A673 (cell line): ENCODE measurements around the gene NUP188. TPM values are rescaled to one million over a fixed set of nuclear protein-coding genes. Genes with fewer than 3 reads are reported as not detected.

Experiments
- BruUV-seq: library from RNA; stranded (reverse); fragments of 400-500 nt; replicated peaks from 2 replicates; lab custom pipeline; 2021; lab: Mats Ljungman, UMichigan
- CTCF ChIA-PET: fragments of 300-600 bp; sonication (Branson Sonifier 250); formaldehyde crosslinking; loops from one replicate; lab custom pipeline; 2022; ENCODE audit warnings: antibody characterized with exemption; lab: Charles Lee
- POLR2A ChIA-PET: fragments of 300-600 bp; sonication (Branson Sonifier 250); formaldehyde crosslinking; loops from one replicate; lab custom pipeline; 2022; ENCODE audit warnings: antibody characterized with exemption; ENCODE audit not compliant: low non-redundant PET; lab: Charles Lee
- DNase-seq: peaks from one replicate; pipeline ENCODE4 v3.0.0-alpha.2; 2015; ENCODE audit warnings: low spot score
- H3K27ac ChIP-seq: fragments of 200-600 bp; sonication (generic); 2 replicates; pipeline ENCODE4 v1.5.1; 2016; ENCODE audit warnings: mixed run types, low read depth, mild to moderate bottlenecking, mixed read lengths, antibody characterized with exemption, low read length; ENCODE audit not compliant: poor library complexity, severe bottlenecking
- H3K27me3 ChIP-seq: fragments of 200-600 bp; sonication (generic); replicated peaks from 2 replicates; pipeline ENCODE4 v1.6.1; 2017; ENCODE audit warnings: mixed run types, low read depth, mild to moderate bottlenecking, mixed read lengths, antibody characterized with exemption, low read length; ENCODE audit not compliant: insufficient read depth, poor library complexity
- H3K36me3 ChIP-seq: fragments of 200-600 bp; sonication (generic); 2 replicates; pipeline ENCODE4 v1.6.1; 2016; ENCODE audit warnings: mixed run types, mild to moderate bottlenecking, mixed read lengths, antibody characterized with exemption, low read length; ENCODE audit not compliant: insufficient read depth, poor library complexity, severe bottlenecking
- H3K4me1 ChIP-seq: fragments of 200-600 bp; sonication (generic); 2 replicates; pipeline ENCODE4 v1.6.1; 2017; ENCODE audit warnings: mixed run types, mild to moderate bottlenecking, mixed read lengths, antibody characterized with exemption, low read length; ENCODE audit not compliant: insufficient read depth, poor library complexity, severe bottlenecking
- H3K4me3 ChIP-seq: fragments of 200-600 bp; sonication (generic); 2 replicates; pipeline ENCODE4 v1.5.1; 2016; ENCODE audit warnings: low read depth, mixed run types, mild to moderate bottlenecking, mixed read lengths, low read length; ENCODE audit not compliant: poor library complexity, severe bottlenecking
- H3K9me3 ChIP-seq: fragments of 200-600 bp; sonication (generic); 2 replicates; pipeline ENCODE4 v1.6.1; 2016; ENCODE audit warnings: mixed run types, low read depth, mild to moderate bottlenecking, mixed read lengths, antibody characterized with exemption, low read length; ENCODE audit not compliant: poor library complexity, severe bottlenecking
- CTCF ChIP-seq: fragments of 300-800, 200-600 bp; sonication (generic); conservative IDR thresholded peaks from 2 replicates; pipeline ENCODE4 v1.5.1; 2017; ENCODE audit warnings: low read depth, mild to moderate bottlenecking, antibody characterized with exemption, low read length, moderate library complexity, mixed read lengths
- EZH2 ChIP-seq: fragments of 200-600 bp; sonication (generic); IDR thresholded peaks from 2 replicates; pipeline ENCODE4 v1.6.1; 2017; ENCODE audit warnings: borderline replicate concordance, low read depth, mild to moderate bottlenecking, mixed read lengths, antibody characterized with exemption, low read length; ENCODE audit not compliant: poor library complexity, severe bottlenecking
- intact Hi-C: fragments of 100-400 bp; cut with micrococcal nuclease; formaldehyde crosslinking; loops from one replicate; pipeline ENCODE4 v1.10.0; 2022; ENCODE audit not compliant: unreplicated experiment
- total RNA-seq: library from RNA; stranded (reverse); gene quantifications from 2 replicates; pipeline ENCODE4 v1.2.3, GENCODE V29; 2021

The NUP188 gene
- total RNA-seq, 1 experiment from 2014 or later, result 170 TPM

- ChIA-PET CTCF (no interaction called here), POLR2A (no interaction called here)
- Histone ChIP-seq H3K27ac (no peak overlapping the region), H3K9me3 (no peaks in the 10 kb centered on the region), H3K27me3 (no peaks in the 10 kb centered on the region), H3K4me3 (no peak overlapping the region), H3K36me3 (peaks cover 70% of the 10 kb centered on the region), H3K4me1 (no peaks in the 10 kb centered on the region)
- intact Hi-C loops, result no loop called here
- BruUV-seq, result no TSS peak
- TF ChIP-seq EZH2, result no peak
- no peak for TF ChIP-seq CTCF
- DNase-seq, result no peak
Observed at GRCh38 chr9:128969491-128969890, 22.0 kb downstream of the NUP188 start.

- peaks cover 87% of the 10 kb centered on the region for H3K36me3 ChIP-seq
- DNase-seq, result no peak
- no peaks in the 10 kb centered on the region for H3K4me1 ChIP-seq
- H3K4me3 ChIP-seq, result no peak overlapping the region
- H3K27ac ChIP-seq, result no peak overlapping the region
- H3K27me3 ChIP-seq, result no peaks in the 10 kb centered on the region
- intact Hi-C loops, result no loop called here
- H3K9me3 ChIP-seq, result no peaks in the 10 kb centered on the region
- CTCF ChIA-PET, result interaction anchor here (0.6 kb wide), 1 partner anchor 226 kb away, joined by 8 read pairs; no protein-coding TSS in a partner anchor
- TF ChIP-seq CTCF (no peak), EZH2 (no peak)
- POLR2A ChIA-PET, result no interaction called here
- no TSS peak for BruUV-seq
Observed at GRCh38 chr9:128972956-128973355, 25.5 kb downstream of the NUP188 start.

- Histone ChIP-seq H3K27ac (no peak overlapping the region), H3K4me1 (no peaks in the 10 kb centered on the region), H3K27me3 (no peaks in the 10 kb centered on the region), H3K36me3 (peaks cover 86% of the 10 kb centered on the region), H3K4me3 (no peak overlapping the region), H3K9me3 (no peaks in the 10 kb centered on the region)
- intact Hi-C loops, result no loop called here
- no TSS peak for BruUV-seq
- POLR2A ChIA-PET, result no interaction called here
- CTCF ChIA-PET, result no interaction called here
- no peak for TF ChIP-seq CTCF
- no peak for TF ChIP-seq EZH2
- DNase-seq, result no peak
Observed at GRCh38 chr9:128979111-128979510, 31.6 kb downstream of the NUP188 start.
